Fibroblast of skin of left quadriceps (primary cell): ENCODE results near the gene SNUPN.
"Not testable (repeated sequence)": the region's sequence is repeated elsewhere in the genome, so short reads cannot be mapped to it uniquely, and the experiment has no call there.

Experiments
- DNase-seq, 2 experiments: peaks; one replicate each; pipeline ENCODE4 v3.0.0-alpha.2; 2013; ENCODE audit warnings: low read depth in 2 of 2

Gene SNUPN

DNA sequence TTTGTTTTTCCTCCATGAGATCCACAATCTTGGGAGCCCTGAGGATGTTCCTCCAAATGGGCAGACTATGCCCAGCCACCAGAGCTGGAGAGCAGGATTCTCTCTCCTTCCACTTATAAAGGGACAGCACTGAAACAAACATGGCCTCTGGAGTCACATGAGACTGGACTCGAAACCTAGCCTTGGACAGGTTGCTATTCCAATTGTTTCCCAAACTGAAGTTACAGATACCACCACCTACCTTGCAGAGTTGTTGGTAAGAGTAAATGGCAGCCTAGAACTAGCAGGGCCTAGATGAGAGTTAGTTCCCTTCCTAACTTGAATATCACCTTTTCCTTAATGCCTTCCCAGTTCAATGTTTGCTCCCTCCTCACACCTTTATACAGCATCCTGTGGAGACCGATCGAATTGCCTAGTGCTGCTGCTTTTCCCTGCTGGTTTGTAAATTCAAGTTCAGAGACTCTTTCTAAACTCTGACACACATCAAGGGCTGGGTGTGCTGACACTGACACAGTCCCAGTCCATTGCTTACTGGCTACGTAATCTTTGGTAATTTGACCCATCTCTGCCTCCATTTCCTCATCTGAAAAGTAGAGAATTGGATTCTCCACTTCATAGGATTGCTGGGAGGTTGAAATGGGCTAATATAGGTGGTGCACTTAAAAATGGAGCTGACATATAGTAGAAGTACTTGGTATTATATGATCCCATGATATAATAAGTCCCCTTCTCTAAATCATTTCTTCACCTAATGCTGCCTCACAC lies 11.9 kb upstream of the SNUPN start:
- DNase-seq = no peak

DNA sequence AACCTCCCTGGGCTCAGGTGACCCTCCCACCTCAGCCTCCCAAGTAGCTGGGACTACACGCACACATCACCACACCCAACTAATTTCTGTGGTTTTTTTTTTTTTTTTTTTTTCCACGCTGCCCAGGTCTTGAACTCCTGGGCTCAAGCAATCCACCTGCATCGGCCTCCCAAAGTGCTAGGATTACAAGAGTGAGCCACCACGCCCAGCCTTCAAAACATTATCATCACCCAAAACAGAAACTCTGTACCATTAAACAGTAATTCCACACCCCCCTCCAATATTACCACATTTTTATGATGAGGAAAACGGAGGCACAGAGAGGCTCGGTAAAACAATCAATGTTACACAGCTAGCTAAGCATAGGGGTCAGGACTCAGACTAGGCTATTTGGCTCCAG lies 10.5 kb upstream of the SNUPN start:
- no peak for DNase-seq

DNA sequence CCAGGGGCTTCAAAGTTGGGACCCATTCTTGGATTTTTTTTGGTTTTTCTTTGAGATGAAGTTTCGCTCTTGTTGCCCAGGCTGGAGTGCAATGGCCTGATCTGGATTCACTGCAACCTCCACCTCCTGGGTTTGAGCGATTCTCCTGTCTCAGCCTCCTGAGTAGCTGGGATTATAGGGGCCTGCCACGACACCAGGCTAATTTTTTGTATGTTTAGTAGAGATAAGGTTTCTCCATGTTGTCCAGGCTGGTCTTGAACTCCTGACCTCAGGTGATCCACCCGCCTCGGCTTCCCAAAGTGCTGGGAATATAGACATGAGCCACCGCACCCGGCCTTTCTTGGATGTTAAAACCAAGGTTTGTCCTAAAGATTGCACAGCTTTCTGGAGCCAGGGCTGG lies 8.4 kb upstream of the SNUPN start:
- not testable (repeated sequence) for DNase-seq

DNA sequence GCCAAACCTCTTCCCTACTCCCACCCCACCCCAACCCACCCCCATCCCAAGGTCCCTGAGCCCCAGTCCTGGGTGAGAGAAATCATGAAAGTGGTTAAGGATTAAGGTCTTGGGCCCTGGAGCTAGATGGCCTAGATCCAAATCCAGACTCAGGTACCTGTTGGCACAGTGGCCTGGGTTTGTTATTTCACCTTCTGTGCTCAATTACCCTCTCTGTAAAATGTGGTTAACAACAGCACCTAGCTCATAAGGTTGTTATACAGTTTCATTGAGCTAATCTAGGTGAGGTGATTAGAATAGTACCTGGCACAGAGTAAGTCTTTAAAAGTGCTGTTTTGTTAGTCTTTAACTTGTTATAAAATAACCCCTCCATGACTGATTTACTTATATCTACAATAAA lies 6.4 kb upstream of the SNUPN start:
- DNase-seq = no peak

DNA sequence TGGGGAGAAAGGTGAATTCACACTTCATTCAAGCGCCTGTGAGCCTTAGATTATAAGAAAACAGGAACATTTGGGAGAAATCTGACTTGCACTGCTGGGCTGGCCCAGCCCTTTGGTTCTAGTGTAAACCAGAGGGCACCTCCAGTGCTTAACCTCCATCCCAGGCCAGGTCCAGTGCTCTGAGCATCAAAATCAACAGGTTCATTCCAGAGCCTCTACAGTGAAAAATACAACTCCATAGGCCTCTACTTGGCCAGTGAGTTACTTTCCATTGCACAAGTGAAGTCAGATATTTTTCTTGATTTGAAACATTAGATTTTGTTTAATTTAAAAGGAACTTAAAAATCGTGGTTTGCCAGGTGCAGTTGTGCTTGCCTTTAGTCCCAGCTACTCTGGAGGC lies 3.0 kb downstream of the SNUPN start:
- no peak for DNase-seq

DNA sequence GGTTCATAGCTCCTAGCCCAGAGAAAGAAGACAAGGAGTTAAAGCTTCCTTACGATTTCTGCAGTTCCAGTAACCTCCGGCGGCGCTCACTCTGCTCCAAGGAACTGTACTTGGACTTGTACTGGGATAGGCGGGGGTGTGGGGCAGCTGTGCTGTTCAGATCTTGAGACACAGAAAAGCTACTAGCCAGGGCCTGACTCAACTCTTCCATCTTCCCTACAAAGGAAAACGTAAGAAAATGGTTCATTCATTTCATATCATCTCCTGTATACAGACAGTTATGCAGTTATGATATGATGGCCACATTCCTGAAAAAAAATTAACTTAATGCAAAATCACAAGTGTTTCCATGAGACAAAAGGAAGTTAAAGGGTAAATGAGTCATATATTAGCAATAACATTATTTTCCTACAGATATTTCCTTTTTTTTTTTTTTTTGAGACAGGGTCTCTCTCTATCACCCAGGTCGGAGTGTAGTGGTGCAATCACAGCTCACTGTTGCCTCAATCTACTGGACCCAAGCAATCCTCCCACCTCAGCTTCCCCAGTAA lies 4.6 kb downstream of the SNUPN start:
- DNase-seq = peak; percentile 81

DNA sequence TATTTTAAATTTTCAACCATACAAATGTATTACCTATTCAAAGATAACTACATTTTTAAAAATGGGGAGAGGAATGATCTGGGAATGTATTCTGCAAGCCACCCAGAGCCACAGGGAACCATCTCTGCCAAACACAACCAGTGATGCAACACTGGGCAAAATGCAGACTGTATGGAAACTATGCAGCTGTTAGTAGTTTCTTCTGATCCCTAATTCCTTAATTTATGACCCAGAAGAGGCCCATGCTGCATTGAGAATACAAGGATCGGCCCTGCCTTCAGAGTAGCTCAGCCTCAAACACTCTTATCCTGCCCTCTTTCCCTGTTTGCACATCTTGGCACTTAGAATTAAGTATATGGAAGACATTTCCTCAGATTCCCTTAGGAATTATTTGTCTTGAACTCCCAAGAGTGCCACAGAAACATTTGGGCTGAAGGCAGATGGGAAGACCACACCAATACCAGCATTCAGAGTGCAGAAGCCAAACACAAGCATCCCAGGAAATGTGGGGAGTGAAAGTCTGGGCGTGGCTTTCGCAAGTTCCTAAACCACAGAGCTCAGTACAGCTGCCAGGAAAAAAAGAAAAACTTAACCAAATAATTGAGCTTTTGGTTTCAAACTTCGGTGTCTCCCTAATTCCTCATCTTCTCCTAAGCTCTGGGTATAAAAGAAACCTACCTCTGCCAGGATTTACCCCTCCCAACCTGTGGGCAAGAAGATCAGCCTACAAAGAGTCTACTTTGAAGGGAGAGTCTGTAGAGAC lies 5.3 kb downstream of the SNUPN start:
- peak; percentile 74 to 75 for DNase-seq

DNA sequence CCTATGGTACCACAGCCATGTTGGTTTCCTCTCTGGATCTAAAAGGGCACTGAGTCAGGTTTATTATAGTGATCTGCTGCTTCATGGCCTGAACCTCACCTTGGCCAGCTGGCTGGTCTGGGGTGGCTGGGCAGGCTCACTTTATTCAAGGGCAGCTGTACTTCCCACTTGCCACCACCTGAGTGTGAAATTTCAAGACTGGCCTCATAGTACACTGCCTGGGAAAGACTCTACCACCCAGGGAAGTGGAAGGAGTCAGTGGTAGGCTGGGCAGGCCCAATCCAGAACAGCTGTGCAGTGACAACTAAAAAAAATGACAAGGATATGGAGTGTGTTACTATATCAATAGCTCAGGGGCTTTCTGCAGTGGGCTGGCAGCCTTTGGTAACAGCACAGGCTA lies 8.8 kb downstream of the SNUPN start:
- no peak for DNase-seq

DNA sequence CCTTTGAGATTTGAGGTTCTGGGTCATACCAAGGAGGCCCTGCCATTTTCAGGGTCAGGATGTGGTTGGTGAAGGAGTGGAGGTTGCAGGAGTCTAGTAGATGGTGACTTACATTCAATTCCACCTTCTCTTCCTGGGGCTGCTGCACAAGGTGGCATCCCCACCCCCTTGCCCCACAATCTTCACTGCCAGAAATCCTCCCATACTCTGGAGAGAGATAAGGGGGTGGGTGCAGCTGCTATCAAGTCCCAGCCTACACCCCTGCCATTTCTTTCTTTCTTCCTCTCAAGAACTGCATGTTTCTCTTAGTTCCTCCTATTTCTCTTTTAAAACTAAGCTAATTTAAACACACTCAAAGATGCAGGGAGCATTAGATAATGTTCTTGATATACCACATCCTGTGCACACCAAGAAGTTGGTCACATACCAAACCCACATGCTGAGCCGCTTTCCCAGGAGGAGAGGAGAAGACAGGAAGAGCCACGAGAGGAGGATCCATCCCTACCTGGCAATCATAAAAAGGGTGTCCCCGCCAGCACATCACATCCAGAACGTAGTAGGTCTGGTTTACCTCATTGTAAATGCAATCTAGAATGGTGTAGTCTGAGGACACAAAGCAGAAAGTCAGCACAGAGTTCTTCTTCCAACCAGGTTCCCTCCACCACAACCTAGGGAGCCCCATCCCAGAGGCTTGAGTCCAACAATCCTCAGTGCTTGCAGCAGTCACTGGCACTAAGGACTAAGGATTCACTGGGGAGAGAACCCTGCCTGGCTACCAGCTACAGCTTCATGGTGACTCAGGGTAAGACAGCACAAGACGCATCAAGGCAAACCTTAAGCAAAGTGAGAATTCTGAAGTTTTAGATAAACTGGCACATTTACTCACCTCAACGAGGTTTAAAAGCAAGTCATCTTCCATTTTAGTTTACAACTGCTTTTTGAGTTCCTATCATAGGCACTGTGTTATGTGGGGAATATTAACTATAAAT lies 18.5 kb downstream of the SNUPN start:
- no peak for DNase-seq

DNA sequence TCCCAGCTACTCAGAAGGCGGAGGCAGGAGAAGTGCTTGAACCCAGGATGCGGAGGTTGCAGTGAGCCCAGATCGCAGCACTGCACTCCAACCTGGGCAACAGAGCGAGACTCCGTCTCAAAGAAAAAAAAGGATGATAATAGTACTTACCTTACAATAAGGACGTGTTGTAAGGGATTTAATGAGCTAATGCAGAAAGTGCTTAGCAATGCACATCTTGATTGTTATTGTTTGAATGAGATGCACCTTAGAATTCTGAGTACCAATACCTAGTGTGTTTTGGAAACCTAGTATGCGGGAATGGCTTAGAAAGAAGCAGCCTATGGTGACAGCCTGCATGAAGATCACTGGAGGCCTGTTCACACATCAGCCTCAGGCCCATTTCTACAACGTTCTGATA lies 19.5 kb downstream of the SNUPN start:
- no peak for DNase-seq

DNA sequence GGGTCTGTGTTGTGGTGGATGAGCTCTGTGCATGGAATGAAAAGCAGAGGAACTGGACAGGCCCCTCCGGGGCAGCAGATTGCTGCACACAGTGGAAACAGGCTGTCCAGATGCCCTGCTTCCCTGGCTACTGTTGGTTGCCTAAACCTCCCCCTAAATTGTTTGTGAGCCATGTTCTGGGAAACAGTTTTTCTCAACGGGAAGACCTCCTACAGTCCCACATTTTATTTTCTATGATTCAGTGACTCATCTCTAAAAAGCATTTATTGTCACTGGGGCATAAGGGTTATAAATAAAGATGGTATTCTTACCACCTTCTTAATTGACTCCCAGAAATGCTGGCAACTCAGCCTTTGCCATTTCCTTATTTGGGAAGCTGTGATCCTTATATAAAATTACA lies 26.1 kb downstream of the SNUPN start:
- DNase-seq = no peak

DNA sequence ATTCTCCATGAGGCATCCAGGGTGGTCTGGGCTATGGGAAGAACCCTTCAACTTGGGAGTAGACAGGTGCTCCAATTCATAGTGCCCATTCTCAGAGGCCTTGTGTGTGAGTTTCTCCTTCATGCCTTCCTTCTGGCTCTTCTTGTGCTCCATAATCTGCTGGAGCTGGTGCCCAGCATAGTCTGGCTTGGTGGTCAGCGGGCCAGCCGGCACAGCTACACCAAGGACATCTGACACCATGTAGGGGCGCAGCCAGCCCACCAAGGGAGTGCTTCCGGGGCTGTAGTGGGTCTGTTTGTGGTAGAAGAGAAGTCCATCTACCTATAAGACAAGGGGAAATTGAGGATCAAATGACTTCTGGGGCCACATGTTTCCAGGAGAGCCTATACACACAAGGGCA lies 27.2 kb downstream of the SNUPN start:
- DNase-seq = no peak

DNA sequence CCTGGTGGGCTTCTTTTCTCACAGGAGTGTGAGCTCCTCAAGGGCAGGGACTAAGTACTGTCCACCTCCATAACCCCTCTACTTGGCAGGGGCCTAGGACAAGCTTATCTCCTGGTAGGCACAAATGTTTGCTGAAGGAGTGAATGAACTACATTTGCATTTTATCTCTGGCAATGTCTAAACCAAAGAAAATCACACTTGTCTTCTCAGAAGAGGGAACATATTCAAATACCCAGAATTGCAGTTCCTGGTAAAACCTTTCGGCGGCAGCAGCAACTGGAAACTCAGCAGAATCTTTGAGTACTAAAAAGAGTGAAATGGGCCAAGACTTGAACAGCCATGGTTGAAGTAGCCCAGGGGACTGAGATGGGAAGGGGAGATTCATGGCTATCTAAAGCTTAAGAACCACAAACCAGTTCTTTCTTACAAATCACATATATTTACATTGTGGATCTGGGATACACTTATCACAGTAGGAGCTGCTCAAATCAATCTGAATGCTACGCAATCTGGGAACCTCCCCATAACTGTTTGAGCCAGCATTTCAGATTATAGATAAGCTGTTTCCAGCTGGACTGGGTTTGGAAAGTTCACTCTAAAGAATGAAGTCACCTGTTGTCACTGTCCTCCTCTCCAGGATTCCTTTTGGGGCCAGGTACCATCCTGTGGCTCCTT lies 27.7 kb downstream of the SNUPN start:
- DNase-seq = no peak

DNA sequence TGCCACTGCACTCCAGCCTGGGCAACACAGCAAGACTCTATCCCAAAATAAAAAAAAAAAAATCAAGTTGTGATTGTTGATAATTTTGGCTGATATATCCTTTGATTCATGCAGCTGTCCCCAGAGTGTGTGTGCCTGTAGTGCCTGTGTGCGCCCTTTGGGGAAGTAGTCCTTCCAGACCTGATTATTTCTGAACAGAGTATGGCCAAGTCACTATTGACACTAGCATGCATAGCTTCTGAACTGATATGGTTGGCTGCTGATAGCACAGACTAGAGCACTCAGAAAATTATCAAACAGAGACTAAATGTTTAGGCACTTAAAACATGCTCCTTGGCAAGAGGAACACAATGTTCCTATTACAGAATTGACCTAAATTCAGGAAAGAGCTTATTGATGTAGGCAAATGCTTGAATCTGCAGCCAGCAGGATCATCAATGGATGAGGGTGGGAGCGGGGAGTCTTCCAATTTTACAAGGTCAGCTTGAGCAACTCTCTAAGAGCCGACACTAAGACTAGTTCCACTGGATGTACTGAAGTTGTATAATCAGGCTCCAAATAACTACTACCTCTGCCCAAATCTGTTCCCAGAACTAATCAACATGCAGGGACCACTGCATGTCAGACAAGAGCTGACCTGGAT lies 28.7 kb downstream of the SNUPN start:
- no peak for DNase-seq

DNA sequence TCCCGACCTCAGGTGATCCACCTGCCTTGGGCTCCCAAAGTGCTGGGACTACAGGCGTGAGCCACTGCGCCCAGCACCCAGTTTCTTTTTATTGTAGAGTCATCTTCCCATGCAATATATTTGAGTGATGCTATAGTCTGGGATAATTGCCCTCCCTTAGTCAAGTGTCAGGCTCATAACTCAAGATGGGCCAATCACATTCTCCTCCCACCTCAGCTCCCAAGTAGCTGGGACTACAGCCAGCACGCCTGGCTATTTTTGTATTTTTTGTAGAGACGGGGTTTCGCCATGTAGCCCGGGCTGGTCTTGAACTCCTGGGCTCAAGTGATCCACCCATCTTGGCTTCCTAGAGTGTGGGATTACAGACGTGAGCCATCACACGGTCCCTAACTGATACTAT lies 31.2 kb downstream of the SNUPN start:
- DNase-seq = no peak

DNA sequence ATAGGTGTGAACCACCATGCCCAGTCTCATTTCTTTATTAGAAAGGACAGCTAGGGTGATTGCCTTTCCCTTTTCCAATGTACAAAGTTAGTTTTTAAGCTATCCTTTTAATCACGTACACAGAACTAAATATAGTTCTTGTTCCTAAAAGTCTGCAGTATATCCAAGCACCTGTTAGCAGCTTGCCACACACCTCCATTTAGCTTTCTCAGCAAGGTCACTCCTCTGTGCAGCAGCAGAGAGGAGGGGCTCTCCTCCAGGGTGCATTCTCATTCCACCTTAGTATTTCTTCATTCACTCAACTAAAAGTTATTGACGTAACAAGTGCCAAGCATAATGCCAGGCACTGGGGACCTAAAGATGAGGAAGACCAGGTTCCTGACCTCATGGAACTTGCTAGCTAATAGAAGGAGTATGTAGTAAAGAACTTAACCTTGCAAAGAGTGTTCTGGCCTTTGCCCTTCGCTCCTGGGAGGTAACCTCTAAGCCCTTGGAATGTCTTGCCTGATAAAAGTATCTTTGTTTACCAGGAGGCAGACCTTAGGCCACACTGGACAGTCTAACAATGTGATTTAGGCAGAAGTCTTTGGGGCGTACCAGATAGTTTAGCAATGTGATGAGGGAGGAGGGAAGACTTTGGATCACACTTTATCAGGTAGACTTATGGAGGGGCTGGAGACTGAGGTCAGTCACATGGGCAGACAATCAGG lies 33.7 kb downstream of the SNUPN start:
- DNase-seq = no peak

DNA sequence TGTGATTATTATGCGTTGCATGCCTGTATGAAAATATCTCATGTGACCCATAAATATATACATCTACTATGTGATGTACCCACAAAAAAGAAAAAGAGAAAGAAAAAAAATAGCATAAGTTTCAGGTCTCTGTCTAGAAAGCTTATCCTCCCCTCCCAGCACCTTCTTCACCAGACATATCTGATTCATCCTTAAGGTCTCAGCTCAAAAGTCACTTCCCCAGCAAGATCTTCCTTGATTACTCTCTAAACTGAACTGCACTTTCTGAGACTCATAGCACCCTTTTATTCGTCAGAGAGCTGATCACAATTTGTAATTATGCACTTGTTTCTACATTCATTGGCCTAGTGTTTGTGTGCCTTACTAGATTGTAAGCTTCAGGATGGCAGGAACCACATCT lies 35.3 kb downstream of the SNUPN start:
- no peak for DNase-seq

DNA sequence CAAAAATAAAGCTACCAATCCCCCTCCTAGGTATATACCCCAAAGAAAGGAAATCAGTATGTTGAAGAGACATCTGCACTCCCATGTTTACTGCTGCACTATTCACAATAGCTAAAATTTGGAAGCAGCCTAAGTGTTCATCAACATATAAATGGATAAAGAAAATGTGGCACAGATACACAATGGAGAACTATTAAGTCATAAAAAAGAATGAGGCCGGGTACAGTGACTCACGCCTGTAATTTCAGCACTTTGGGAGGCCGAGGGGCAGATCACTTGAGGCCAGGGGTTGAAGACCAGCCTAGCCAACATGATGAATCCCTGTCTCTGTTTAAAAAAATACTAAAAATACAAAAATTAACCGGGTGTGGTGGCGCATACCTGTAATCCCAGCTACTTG lies 36.5 kb downstream of the SNUPN start:
- no peak for DNase-seq

DNA sequence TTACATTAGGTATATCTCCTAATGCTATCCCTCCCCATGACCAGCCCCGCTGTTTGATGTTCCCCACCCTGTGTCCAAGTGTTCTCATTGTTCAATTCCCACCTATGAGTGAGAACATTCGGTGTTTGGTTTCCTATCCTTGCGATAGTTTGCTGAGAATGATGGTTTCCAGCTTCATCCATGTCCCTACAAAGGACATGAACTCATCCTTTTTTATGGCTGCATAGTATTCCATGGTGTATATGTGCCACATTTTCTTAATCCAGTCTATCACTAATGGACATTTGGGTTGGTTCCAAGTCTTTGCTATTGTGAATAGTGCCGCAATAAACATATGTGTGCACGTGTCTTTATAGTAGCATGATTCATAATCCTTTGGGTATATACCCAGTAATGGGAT lies 39.1 kb downstream of the SNUPN start:
- not testable (repeated sequence) for DNase-seq

DNA sequence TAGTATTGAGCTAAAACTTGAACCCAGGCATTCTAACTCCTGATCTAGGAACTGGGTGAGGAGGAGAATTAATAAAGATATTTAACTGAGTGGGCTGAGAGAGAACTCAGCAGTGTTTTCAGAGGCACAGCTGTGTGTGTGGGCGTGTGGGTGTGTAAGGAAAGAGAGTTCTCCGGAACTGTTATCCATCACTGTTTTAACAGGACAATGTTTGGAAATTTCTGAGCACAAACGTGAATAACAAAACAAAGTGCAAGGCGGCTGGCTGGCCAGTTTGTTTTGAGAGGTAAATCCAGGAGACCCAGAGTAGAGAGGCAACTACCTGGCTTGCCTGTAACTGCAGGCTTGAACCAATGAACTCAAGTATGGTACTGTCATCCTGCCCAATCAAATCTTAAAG lies 41.4 kb downstream of the SNUPN start:
- DNase-seq = no peak
